Kidney (tissue), 14 donors: Measurements from ENCODE around the gene F5. TPM values are rescaled to one million over a fixed set of nuclear protein-coding genes. Genes with fewer than 3 reads are reported as not detected.
A peak's percentile ranks its signal among the peaks of the same experiment; 100 is the strongest.

Experiments used
- DNase-seq, 5 donors: peaks; one replicate each; pipeline ENCODE4 v3.0.0-alpha.2; 2013 to 2020
- FAIRE-seq: peaks from 2 replicates; lab custom pipeline; 2012; peaks lifted over from hg19 to GRCh38; lab: Jason Lieb, UNC
- H3K27ac ChIP-seq, 2 donors: one replicate each; pipeline ENCODE4 v1.7.0; 2013; ENCODE audit warnings: low read depth in 2 of 2, low read length in 2 of 2, inconsistent platforms in 1 of 2
- H3K27me3 ChIP-seq: one replicate; pipeline ENCODE4 v1.7.1; 2013; ENCODE audit warnings: low read length, inconsistent platforms; ENCODE audit not compliant: control insufficient read depth, insufficient read depth
- H3K36me3 ChIP-seq, 3 donors: one replicate each; pipeline versions ENCODE4 v1.7.0 to v1.7.1; 2013; ENCODE audit warnings: low read length in 3 of 3, control low read depth in 1 of 3, inconsistent platforms in 1 of 3; ENCODE audit not compliant: insufficient read depth in 3 of 3, control insufficient read depth in 2 of 3
- H3K4me1 ChIP-seq, 3 donors: one replicate each; pipeline versions ENCODE4 v1.7.0 to v1.7.1; 2013; ENCODE audit warnings: low read length in 3 of 3, inconsistent platforms in 1 of 3, low read depth in 1 of 3; ENCODE audit not compliant: control insufficient read depth in 2 of 3, insufficient read depth in 2 of 3
- H3K4me3 ChIP-seq, 3 donors: one replicate each; pipeline versions ENCODE4 v1.7.0 to v1.8.1; 2013; ENCODE audit warnings: low read length in 3 of 3, control low read depth in 1 of 3, inconsistent platforms in 1 of 3
- H3K9ac ChIP-seq, 3 donors: one replicate each; pipeline versions ENCODE4 v1.7.0 to v1.7.1; 2013; ENCODE audit warnings: low read length in 3 of 3, control low read depth in 1 of 3, inconsistent platforms in 1 of 3
- H3K9me3 ChIP-seq, 3 donors: one replicate each; pipeline versions ENCODE4 v1.7.0 to v1.7.1; 2013; ENCODE audit warnings: low read length in 3 of 3, control low read depth in 1 of 3, inconsistent platforms in 1 of 3; ENCODE audit not compliant: control insufficient read depth in 2 of 3, insufficient read depth in 1 of 3
- CTCF ChIP-seq: IDR thresholded peaks from 3 replicates; pipeline ENCODE4 v1.5.1; 2012; ENCODE audit warnings: mild to moderate bottlenecking, moderate library complexity, borderline replicate concordance; ENCODE audit not compliant: insufficient read depth; ENCODE audit errors: extremely low read depth
- intact Hi-C: fragments of 100-400 bp; cut with DNase I; formaldehyde crosslinking; loops from one replicate; pipeline ENCODE4 v1.11.1; 2022
- polyA plus RNA-seq: library from polyadenylated mRNA; stranded (reverse); fragments of 350-450 nt; fragmentation: Illumina TruSeq; extraction: RNeasy Lipid Tissue Mini Kit (QIAGEN cat#74804); gene quantifications from one replicate; pipeline ENCODE4 v1.2.3, GENCODE V29; 2014; ENCODE audit warnings: low read depth, low replicate concordance; ENCODE audit not compliant: insufficient read depth
- total RNA-seq: library from RNA; stranded (reverse); fragmentation: NEBNext Ultra II Directional; extraction: Animal tissue kit (Norgen Biotek cat#: 25700); gene quantifications from one replicate; pipeline ENCODE4 v1.2.1, GENCODE V29; 2021
- donor health status: control.
- donor health status: control.
- donor health status: control.
- donor health status: control.
- donor health status: control.
- donor health status: DM: yes; HTN: yes; CAD: no.
- donor health status: Normal renal cell carcinoma (clear cell type).

Gene F5
- total and polyA plus RNA-seq, 2 donors from 2014 or later: 3.8 to 5.1 TPM

DNA sequence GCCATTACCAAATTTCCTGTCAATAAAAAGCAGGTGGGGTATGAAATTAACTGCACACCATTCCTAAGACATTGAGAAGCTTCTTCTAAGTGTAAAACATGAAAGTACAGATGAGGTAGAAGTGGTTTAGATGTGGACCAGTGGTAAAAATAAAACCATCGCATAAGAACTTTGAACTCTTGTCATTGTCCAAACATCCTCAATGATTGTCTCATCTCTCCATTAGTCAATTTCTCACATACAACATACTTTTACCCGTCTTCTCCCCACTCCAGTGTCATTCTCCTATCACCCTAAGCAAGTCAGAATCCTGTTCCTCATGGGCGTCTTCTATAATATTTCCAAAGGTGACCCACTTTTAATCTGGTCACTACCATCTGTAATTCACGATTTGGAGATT is 76.2 kb downstream of the F5 start:
- Histone ChIP-seq H3K27ac (no peak overlapping the region), H3K9me3 (no peaks in the 10 kb centered on the region), H3K27me3 (no peaks in the 10 kb centered on the region), H3K9ac (no peak overlapping the region), H3K4me1 (peaks cover 0 to 4% (median 3%) of the 10 kb centered on the region in 3 donors), H3K4me3 (no peak overlapping the region), H3K36me3 (no peaks in the 10 kb centered on the region)
- DNase-seq (no peak), FAIRE-seq (no peak)
- intact Hi-C loops: no loop called here
- no peak for TF ChIP-seq CTCF

DNA sequence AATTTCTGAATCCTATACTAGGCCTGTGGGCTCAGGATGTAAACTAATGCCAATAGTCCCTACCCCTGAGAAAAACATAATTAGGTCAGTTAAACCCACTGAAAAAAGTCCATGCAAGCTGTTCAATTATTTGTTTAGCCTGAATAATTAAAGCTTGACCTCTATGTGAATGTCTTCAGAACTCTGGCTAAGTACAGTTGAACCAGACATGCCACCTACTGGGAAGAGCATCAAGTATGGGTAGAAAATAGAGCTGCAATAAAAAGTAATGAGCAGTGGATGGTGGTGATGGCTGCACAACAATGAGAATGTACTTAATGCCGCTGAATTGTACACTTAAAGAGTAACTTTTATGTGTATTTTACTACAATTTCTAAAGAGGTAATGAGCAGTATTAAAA is 76.9 kb downstream of the F5 start:
- DNase-seq: peak in 1 of 5 donors; percentile 4
- Histone ChIP-seq H3K9ac (no peak overlapping the region), H3K4me3 (no peak overlapping the region), H3K4me1 (peaks cover 0 to 4% (median 3%) of the 10 kb centered on the region in 3 donors), H3K9me3 (no peaks in the 10 kb centered on the region), H3K27ac (no peak overlapping the region), H3K27me3 (no peaks in the 10 kb centered on the region), H3K36me3 (no peaks in the 10 kb centered on the region)
- no peak for FAIRE-seq
- peak; percentile 6 for TF ChIP-seq CTCF
- intact Hi-C loops: no loop called here

GRCh38 chr1:169508432-169509338 is 77.6 kb downstream of the F5 start:
- no peak overlapping the region for H3K4me3 ChIP-seq
- H3K27me3 ChIP-seq: no peaks in the 10 kb centered on the region
- FAIRE-seq: no peak
- H3K4me1 ChIP-seq: peaks cover 0 to 4% (median 3%) of the 10 kb centered on the region in 3 donors
- no peaks in the 10 kb centered on the region for H3K36me3 ChIP-seq
- TF ChIP-seq CTCF: no peak
- peak overlapping the region in 1 of 3 donors; percentile 17 for H3K9ac ChIP-seq
- DNase-seq: no peak
- H3K9me3 ChIP-seq: no peaks in the 10 kb centered on the region
- intact Hi-C loops: no loop called here
- H3K27ac ChIP-seq: no peak overlapping the region
